Endothelial cell of umbilical vein (primary cell): ENCODE measurements around the gene CD200. TPM values are rescaled to one million over a fixed set of nuclear protein-coding genes. Genes with fewer than 3 reads are reported as not detected.

Source experiments
- BruUV-seq: library from RNA; stranded (reverse); fragments of 400-500 nt; replicated peaks from 2 replicates; lab custom pipeline; 2021; lab: Mats Ljungman, UMichigan
- CTCF ChIA-PET: fragments of 300-600, 350-600 bp; sonication (Branson Sonifier 250); formaldehyde crosslinking; loops from one replicate; lab custom pipeline; 2021; ENCODE audit warnings: antibody characterized with exemption, inconsistent platforms; lab: Charles Lee
- POLR2A ChIA-PET: fragments of 300-600, 350-600 bp; sonication (Branson Sonifier 250); formaldehyde crosslinking; loops from one replicate; lab custom pipeline; 2021; ENCODE audit warnings: antibody characterized with exemption, inconsistent platforms; lab: Charles Lee
- DNase-seq: peaks from one replicate; pipeline ENCODE4 v3.0.0-alpha.2; 2011; ENCODE audit warnings: low read depth, low spot score
- FAIRE-seq: peaks from 2 replicates; lab custom pipeline; 2011; peaks lifted over from hg19 to GRCh38; lab: Jason Lieb, UNC
- H2AFZ ChIP-seq: 2 replicates; pipeline ENCODE4 v1.6.0; 2012; ENCODE audit warnings: low read depth, low read length, control low read depth, inconsistent platforms
- H3K27ac ChIP-seq: 2 replicates; pipeline ENCODE4 v1.5.1; 2011; ENCODE audit warnings: low read depth, mild to moderate bottlenecking, control low read depth, low read length, moderate library complexity; ENCODE audit not compliant: insufficient read depth
- H3K27me3 ChIP-seq, 2 experiments: 2 replicates each; pipeline versions ENCODE4 v1.6.0 to v1.6.1; 2011; ENCODE audit warnings: low read length in 2 of 2, mixed read lengths in 1 of 2; ENCODE audit not compliant: control insufficient read depth in 2 of 2, insufficient read depth in 2 of 2
- H3K36me3 ChIP-seq, 2 experiments: 2 replicates in 1 of 2; 3 replicates in 1 of 2; pipeline ENCODE4 v1.5.1; 2011; ENCODE audit warnings: low read length in 2 of 2, mild to moderate bottlenecking in 1 of 2, moderate library complexity in 1 of 2; ENCODE audit not compliant: control insufficient read depth in 2 of 2, insufficient read depth in 2 of 2; ENCODE audit errors: extremely low read depth in 1 of 2
- H3K4me1 ChIP-seq: 3 replicates; pipeline ENCODE4 v1.5.1; 2011; ENCODE audit warnings: mild to moderate bottlenecking, low read length; ENCODE audit not compliant: control insufficient read depth, insufficient read depth; ENCODE audit errors: extremely low read depth
- H3K4me2 ChIP-seq: 2 replicates; pipeline ENCODE4 v1.6.1; 2011; ENCODE audit warnings: low read length, control low read depth, mixed read lengths; ENCODE audit not compliant: insufficient read depth
- H3K4me3 ChIP-seq, 3 experiments: fragments of 200-600 bp in 1 of 3; sonication (generic), shearing (Covaris generic) in 1 of 3; replicated peaks in 1 of 3; 2 replicates each; pipeline ENCODE4 v1.5.1; 2011 to 2016; ENCODE audit warnings: control low read depth in 3 of 3, low read length in 3 of 3, mild to moderate bottlenecking in 2 of 3, inconsistent platforms in 1 of 3, low read depth in 1 of 3, moderate library complexity in 1 of 3; ENCODE audit not compliant: insufficient read depth in 1 of 3
- H3K79me2 ChIP-seq: 2 replicates; pipeline ENCODE4 v1.6.0; 2012; ENCODE audit warnings: low read length, inconsistent platforms; ENCODE audit not compliant: control insufficient read depth, insufficient read depth
- H3K9ac ChIP-seq: replicated peaks from 2 replicates; pipeline ENCODE3; 2011; ENCODE audit warnings: low read length, control low read depth; ENCODE audit not compliant: insufficient read depth; ENCODE audit errors: extremely low read depth
- H3K9me1 ChIP-seq: replicated peaks from 3 replicates; pipeline ENCODE4 v1.6.0; 2011; ENCODE audit warnings: mild to moderate bottlenecking, low read length; ENCODE audit not compliant: control insufficient read depth, insufficient read depth; ENCODE audit errors: extremely low read depth
- H3K9me3 ChIP-seq: replicated peaks from 2 replicates; pipeline ENCODE4 v1.5.1; 2012; ENCODE audit warnings: low read length, inconsistent platforms; ENCODE audit not compliant: control insufficient read depth, insufficient read depth
- H4K20me1 ChIP-seq: replicated peaks from 2 replicates; pipeline ENCODE3; 2011; ENCODE audit warnings: mild to moderate bottlenecking, low read length; ENCODE audit not compliant: control insufficient read depth, insufficient read depth; ENCODE audit errors: extremely low read depth
- EZH2 ChIP-seq: IDR thresholded peaks from 2 replicates; pipeline ENCODE4 v1.6.1; 2012; ENCODE audit warnings: borderline replicate concordance, low read depth, mild to moderate bottlenecking, moderate library complexity, low read length, inconsistent platforms; ENCODE audit not compliant: severe bottlenecking
- FOS ChIP-seq: IDR thresholded peaks from 2 replicates; pipeline ENCODE4 v1.6.1; 2011; ENCODE audit warnings: mild to moderate bottlenecking, low read length, moderate library complexity, borderline replicate concordance; ENCODE audit not compliant: insufficient read depth
- GATA2 ChIP-seq: IDR thresholded peaks from 2 replicates; pipeline ENCODE4 v1.7.0; 2011; ENCODE audit warnings: low read depth, mild to moderate bottlenecking, moderate library complexity, mixed read lengths, low read length; ENCODE audit not compliant: insufficient read length, insufficient read depth
- JUN ChIP-seq: IDR thresholded peaks from 2 replicates; pipeline ENCODE4 v1.6.1; 2011; ENCODE audit warnings: borderline replicate concordance, low read depth; ENCODE audit not compliant: insufficient read length, insufficient read depth
- MAX ChIP-seq: IDR thresholded peaks from 2 replicates; pipeline ENCODE4 v1.6.1; 2011; ENCODE audit not compliant: insufficient read depth, insufficient read length
- MYC ChIP-seq: IDR thresholded peaks from one replicate; pipeline ENCODE4 v1.6.1; 2011; ENCODE audit warnings: mild to moderate bottlenecking, low read depth, low read length
- POLR2A ChIP-seq: IDR thresholded peaks from 2 replicates; pipeline ENCODE4 v1.6.1; 2012; ENCODE audit warnings: low read depth, mild to moderate bottlenecking, control low read depth, low read length
- POLR2AphosphoS5 ChIP-seq: IDR thresholded peaks from 2 replicates; pipeline ENCODE4 v1.6.1; 2012; ENCODE audit warnings: low read depth, mild to moderate bottlenecking, control low read depth, low read length, moderate library complexity; ENCODE audit not compliant: insufficient read depth
- dilution Hi-C: fragments of 300-500 bp; cut with MboI; formaldehyde crosslinking; loops from one replicate; pipeline ENCODE4 v1.15.0; 2019; ENCODE audit warnings: low sequenced_read_pairs; ENCODE audit not compliant: extremely low pct_ligation_motif_present
- intact Hi-C: fragments of 100-400 bp; cut with micrococcal nuclease; formaldehyde crosslinking; loops from one replicate; pipeline ENCODE4 v1.10.0; 2022
- polyA plus RNA-seq, 4 experiments: library from polyadenylated mRNA; depleted of rRNA in 3 of 4; stranded (reverse) in 3 of 4; unstranded in 1 of 4; fragments of >200 nt; gene quantifications; 2 replicates each; pipeline versions ENCODE4 v1.2.1 to v1.2.3, GENCODE V29; 2011 to 2012; ENCODE audit warnings: missing spikeins in 1 of 4
- total RNA-seq: library from RNA; stranded (reverse); gene quantifications from 2 replicates; pipeline ENCODE4 v1.2.3, GENCODE V29; 2021
- TF ChIP-seq, protein P1 (sequence below), 2 donors: IDR thresholded peaks; 1 replicate in 1 of 2; 2 replicates in 1 of 2; pipeline ENCODE4 v1.5.1; 2011; ENCODE audit warnings: low read length in 2 of 2, mild to moderate bottlenecking in 2 of 2, moderate library complexity in 2 of 2, control low read depth in 1 of 2, inconsistent platforms in 1 of 2, low read depth in 1 of 2; ENCODE audit not compliant: insufficient read depth in 1 of 2; ENCODE audit errors: extremely low read depth in 1 of 2

CD200 gene
- total and polyA plus RNA-seq, 2 donors (not counting 3 experiments of a cell fraction or from before 2014, with no cell fraction given): 8.1 to 8.2 TPM

DNA sequence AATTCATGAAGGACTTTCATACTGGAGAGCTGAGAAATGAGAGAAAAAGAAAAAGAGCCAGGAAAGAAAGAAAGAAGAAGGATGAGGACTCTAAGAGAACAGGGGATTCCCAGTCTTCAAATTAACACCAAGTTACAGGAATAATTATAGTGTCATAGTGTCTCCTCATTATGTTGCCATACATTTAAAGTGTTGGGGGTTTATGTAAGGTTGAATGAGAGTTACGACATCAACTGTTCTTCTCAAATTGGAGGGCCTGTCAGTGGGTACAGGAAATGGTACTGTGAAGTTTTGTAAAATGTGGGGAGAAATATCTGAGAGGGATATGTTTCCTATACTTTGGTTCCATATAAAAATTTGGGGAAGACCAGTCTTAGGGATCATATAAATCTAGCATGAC, 12.3 kb upstream of the CD200 start:
- ChIA-PET POLR2A (no interaction called here), CTCF (interaction anchor here (1.6 to 2.5 kb wide), 4 partner anchors 16 to 211 kb away, joined by 6 to 19 read pairs (median 11); partner anchors contain the start of gene SLC9C1)
- no peaks in the 10 kb centered on the region for H3K36me3 ChIP-seq
- H3K4me1 ChIP-seq: no peaks in the 10 kb centered on the region
- intact Hi-C loops (loop anchor here (10.0 kb wide), 1 partner anchor 206 kb away; no protein-coding TSS in a partner anchor), dilution Hi-C loops (no loop called here)
- H3K9ac ChIP-seq: no peak overlapping the region
- H4K20me1 ChIP-seq: no peaks in the 10 kb centered on the region
- H3K27ac ChIP-seq: no peak overlapping the region
- H3K9me3 ChIP-seq: no peaks in the 10 kb centered on the region
- DNase-seq (no peak), FAIRE-seq (no peak)
- H2AFZ ChIP-seq: no peak overlapping the region
- H3K79me2 ChIP-seq: no peaks in the 10 kb centered on the region
- no peak for TF ChIP-seq FOS
- TF ChIP-seq MAX: no peak
- no TSS peak for BruUV-seq
- H3K4me3 ChIP-seq: no peak overlapping the region
- H3K9me1 ChIP-seq: no peaks in the 10 kb centered on the region
- H3K27me3 ChIP-seq: peaks cover 2 to 6% of the 10 kb centered on the region in 2 experiments
- H3K4me2 ChIP-seq: no peak overlapping the region

DNA sequence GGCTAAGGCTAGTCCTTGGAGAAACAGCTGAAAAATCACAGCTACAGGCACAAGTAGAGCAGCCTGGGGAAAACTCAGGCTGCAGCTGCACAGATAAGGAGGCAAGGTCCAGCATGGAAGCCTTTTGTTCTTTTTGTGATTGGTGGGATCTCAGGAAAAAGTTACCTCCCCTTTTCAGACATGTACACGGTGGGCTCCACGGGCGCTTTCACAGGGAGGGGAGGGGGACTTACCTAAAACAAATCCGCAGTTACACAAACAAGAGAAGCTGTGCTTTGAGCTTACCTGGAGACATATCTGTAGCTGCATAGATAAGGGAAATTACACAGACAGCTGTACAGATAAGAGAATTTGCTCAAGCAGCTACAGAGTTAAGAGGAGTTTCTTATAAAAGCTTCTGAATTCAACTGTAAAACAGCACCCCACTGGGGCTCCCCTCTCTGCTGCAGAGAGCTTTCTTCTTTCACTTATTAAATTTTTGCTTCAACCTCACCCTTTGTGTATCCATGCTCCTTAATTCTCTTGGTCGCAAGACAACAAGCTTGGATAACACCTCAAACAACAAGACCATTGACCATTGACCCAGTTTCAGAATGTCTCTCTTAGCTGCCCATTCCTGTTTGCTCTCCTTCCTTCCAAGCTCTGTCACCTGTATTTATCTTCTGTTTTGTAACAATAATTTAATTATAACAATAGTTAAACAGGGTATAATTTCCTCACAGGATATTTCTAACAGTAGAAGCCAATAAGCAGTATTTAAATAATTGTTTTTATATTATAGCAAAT, 10.9 kb upstream of the CD200 start:
- Histone ChIP-seq H3K9me1 (no peaks in the 10 kb centered on the region), H3K27me3 (peaks cover 2 to 6% of the 10 kb centered on the region in 2 experiments), H2AFZ (no peak overlapping the region), H3K36me3 (no peaks in the 10 kb centered on the region), H3K9ac (no peak overlapping the region), H3K4me3 (no peak overlapping the region), H4K20me1 (no peaks in the 10 kb centered on the region), H3K4me1 (no peaks in the 10 kb centered on the region), H3K27ac (no peak overlapping the region), H3K79me2 (no peaks in the 10 kb centered on the region), H3K9me3 (no peaks in the 10 kb centered on the region), H3K4me2 (no peak overlapping the region)
- intact Hi-C loops: loop anchor here (10.0 kb wide), 1 partner anchor 207 kb away; no protein-coding TSS in a partner anchor
- no TSS peak for BruUV-seq
- dilution Hi-C loops: no loop called here
- FAIRE-seq (no peak), DNase-seq (no peak)
- ChIA-PET POLR2A (interaction anchor here (0.5 to 1.1 kb wide), 2 partner anchors 9 to 1303 kb away, joined by 3 read pairs; no protein-coding TSS in a partner anchor), CTCF (interaction anchor here (0.6 to 2.7 kb wide), 13 partner anchors 8 to 222 kb away, joined by 3 to 19 read pairs (median 4); partner anchors contain the start of gene SLC9C1)
- TF ChIP-seq POLR2AphosphoS5 (no peak), MYC (no peak), EZH2 (no peak), JUN (no peak), MAX (no peak), GATA2 (no peak), POLR2A (no peak), FOS (no peak)
- TF ChIP-seq, protein P1, sequence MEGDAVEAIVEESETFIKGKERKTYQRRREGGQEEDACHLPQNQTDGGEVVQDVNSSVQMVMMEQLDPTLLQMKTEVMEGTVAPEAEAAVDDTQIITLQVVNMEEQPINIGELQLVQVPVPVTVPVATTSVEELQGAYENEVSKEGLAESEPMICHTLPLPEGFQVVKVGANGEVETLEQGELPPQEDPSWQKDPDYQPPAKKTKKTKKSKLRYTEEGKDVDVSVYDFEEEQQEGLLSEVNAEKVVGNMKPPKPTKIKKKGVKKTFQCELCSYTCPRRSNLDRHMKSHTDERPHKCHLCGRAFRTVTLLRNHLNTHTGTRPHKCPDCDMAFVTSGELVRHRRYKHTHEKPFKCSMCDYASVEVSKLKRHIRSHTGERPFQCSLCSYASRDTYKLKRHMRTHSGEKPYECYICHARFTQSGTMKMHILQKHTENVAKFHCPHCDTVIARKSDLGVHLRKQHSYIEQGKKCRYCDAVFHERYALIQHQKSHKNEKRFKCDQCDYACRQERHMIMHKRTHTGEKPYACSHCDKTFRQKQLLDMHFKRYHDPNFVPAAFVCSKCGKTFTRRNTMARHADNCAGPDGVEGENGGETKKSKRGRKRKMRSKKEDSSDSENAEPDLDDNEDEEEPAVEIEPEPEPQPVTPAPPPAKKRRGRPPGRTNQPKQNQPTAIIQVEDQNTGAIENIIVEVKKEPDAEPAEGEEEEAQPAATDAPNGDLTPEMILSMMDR (IDR thresholded peaks at IDR 0.05; ENCODE audit: extremely low read depth in 1 of 2, insufficient read depth in 1 of 2, low read depth in 1 of 2, low read length in 2 of 2): no peak
